Spinal cord (tissue), 10 donors: Measurements from ENCODE around the gene STOX2. TPM values are rescaled to one million over a fixed set of nuclear protein-coding genes. Genes with fewer than 3 reads are reported as not detected.

Experiments
- DNase-seq, 6 donors: peaks; one replicate each; pipeline versions ENCODE4 v3.0.0 to v3.0.0-alpha.2; 2013 to 2015; ENCODE audit warnings: low spot score in 6 of 6, low read depth in 4 of 6
- H3K27ac ChIP-seq: one replicate; pipeline ENCODE4 v1.5.1; 2013; ENCODE audit warnings: low read depth, low read length, control low read depth
- H3K27me3 ChIP-seq: one replicate; pipeline ENCODE4 v1.6.1; 2013; ENCODE audit warnings: low read length; ENCODE audit not compliant: control insufficient read depth, insufficient read depth
- H3K36me3 ChIP-seq: one replicate; pipeline ENCODE4 v1.6.1; 2013; ENCODE audit warnings: low read length; ENCODE audit not compliant: control insufficient read depth, insufficient read depth
- H3K4me1 ChIP-seq: one replicate; pipeline ENCODE4 v1.6.1; 2013; ENCODE audit warnings: low read length; ENCODE audit not compliant: control insufficient read depth, insufficient read depth
- H3K4me3 ChIP-seq: one replicate; pipeline ENCODE4 v1.5.1; 2013; ENCODE audit warnings: low read depth, low read length, control low read depth
- H3K9me3 ChIP-seq: one replicate; pipeline ENCODE4 v1.6.1; 2013; ENCODE audit warnings: low read length; ENCODE audit not compliant: control insufficient read depth, insufficient read depth
- WGBS: methylation state at CpG from one replicate; pipeline ENCODE4 v1.1.5; 2013; ENCODE audit warnings: missing lambda C conversion rate; ENCODE audit not compliant: insufficient coverage; 5-methylcytosine and 5-hydroxymethylcytosine counted together
- polyA plus RNA-seq, 2 donors: library from polyadenylated mRNA; unstranded; fragments of 120-200 nt; gene quantifications; one replicate each; pipeline ENCODE4 v1.2.1, GENCODE V29; 2013; ENCODE audit not compliant: insufficient read length in 2 of 2
- total RNA-seq, 2 donors: library from RNA; depleted of rRNA in 1 of 2; stranded (reverse); fragments of 120-200 nt in 1 of 2; fragments of >200 nt in 1 of 2; gene quantifications; one replicate each; pipeline versions ENCODE4 v1.2.3 to v1.2.4, GENCODE V29; 2013 to 2014
- donor health status: healthy.

Gene STOX2
- total and polyA plus RNA-seq, 4 donors: 25.9 to 38.7 (median 31.0) TPM

- no peaks in the 10 kb centered on the region for H3K4me1 ChIP-seq
- no peaks in the 10 kb centered on the region for H3K9me3 ChIP-seq
- no peaks in the 10 kb centered on the region for H3K36me3 ChIP-seq
- no peak overlapping the region for H3K27ac ChIP-seq
- H3K27me3 ChIP-seq: no peaks in the 10 kb centered on the region
- no peak for DNase-seq
- no peak overlapping the region for H3K4me3 ChIP-seq
- 86% methylated on average over 6 of the region's 9 CpGs for WGBS
These were observed 37.9 kb upstream of the STOX2 start for GRCh38 chr4:183867247-183867646.

GRCh38 chr4:183870997-183871396 is 34.1 kb upstream of the STOX2 start:
- peaks cover 4% of the 10 kb centered on the region for H3K4me1 ChIP-seq
- H3K27ac ChIP-seq: no peak overlapping the region
- no peaks in the 10 kb centered on the region for H3K9me3 ChIP-seq
- no peak overlapping the region for H3K4me3 ChIP-seq
- no peak for DNase-seq
- 90% methylated on average over 2 of the region's 3 CpGs for WGBS
- H3K36me3 ChIP-seq: no peaks in the 10 kb centered on the region
- no peaks in the 10 kb centered on the region for H3K27me3 ChIP-seq

- Histone ChIP-seq H3K4me3 (no peak overlapping the region), H3K27me3 (no peaks in the 10 kb centered on the region), H3K36me3 (no peaks in the 10 kb centered on the region), H3K9me3 (no peaks in the 10 kb centered on the region), H3K27ac (no peak overlapping the region), H3K4me1 (peaks cover 10% of the 10 kb centered on the region)
- no peak for DNase-seq
- no CpG with 5 or more reads among the region's 4 CpGs for WGBS
These were observed 33.5 kb upstream of the STOX2 start for GRCh38 chr4:183871581-183871980.

GRCh38 chr4:183872531-183872930 is 32.6 kb upstream of the STOX2 start:
- DNase-seq: no peak
- H3K27ac ChIP-seq: no peak overlapping the region

GRCh38 chr4:183873409-183874185 is 31.5 kb upstream of the STOX2 start:
- Histone ChIP-seq H3K36me3 (no peaks in the 10 kb centered on the region), H3K4me1 (peaks cover 12% of the 10 kb centered on the region), H3K27me3 (no peaks in the 10 kb centered on the region), H3K27ac (no peak overlapping the region), H3K4me3 (no peak overlapping the region), H3K9me3 (no peaks in the 10 kb centered on the region)
- peak in 1 of 6 donors; percentile 82 for DNase-seq
- WGBS: 75% methylated on average over 4 of the region's 7 CpGs

More at GRCh38 chr4:183872531-183872930, 32.6 kb upstream of the STOX2 start:
- no peaks in the 10 kb centered on the region for H3K27me3 ChIP-seq
- no peak overlapping the region for H3K4me3 ChIP-seq
- H3K4me1 ChIP-seq: peaks cover 12% of the 10 kb centered on the region
- no peaks in the 10 kb centered on the region for H3K9me3 ChIP-seq
- no CpG with 5 or more reads among the region's 5 CpGs for WGBS
- H3K36me3 ChIP-seq: no peaks in the 10 kb centered on the region

DNA sequence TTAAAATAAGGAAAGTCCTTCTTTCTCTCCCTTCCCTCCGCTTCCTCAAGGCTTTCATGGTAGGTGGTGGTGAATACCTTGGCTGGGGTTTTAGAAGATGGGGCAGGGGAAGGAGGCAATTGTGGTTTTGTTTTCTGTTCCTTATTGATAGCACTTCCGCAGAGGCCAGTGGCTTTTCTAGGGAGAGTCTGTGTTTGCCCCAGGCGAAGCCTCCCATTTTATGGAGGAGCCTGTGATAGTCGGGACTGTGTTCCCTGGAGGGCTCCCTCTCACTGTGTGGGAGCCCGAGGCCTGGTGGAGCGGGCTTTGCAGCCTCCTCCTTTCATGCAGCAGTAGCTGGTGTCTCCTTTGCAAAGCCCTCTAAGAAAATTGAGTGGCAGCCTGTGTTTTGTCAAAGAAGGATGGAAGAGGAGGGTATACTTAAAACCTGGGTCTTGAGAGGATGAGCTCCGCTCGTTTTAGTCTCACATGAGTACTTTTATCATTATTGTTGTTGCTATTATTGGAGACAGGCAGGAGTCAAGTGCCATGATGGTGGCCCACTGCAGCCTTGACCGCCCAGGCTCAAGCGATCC is 29.8 kb upstream of the STOX2 start:
- no peak for DNase-seq
- no peaks in the 10 kb centered on the region for H3K36me3 ChIP-seq
- H3K9me3 ChIP-seq: no peaks in the 10 kb centered on the region
- no peak overlapping the region for H3K4me3 ChIP-seq
- no peaks in the 10 kb centered on the region for H3K27me3 ChIP-seq
- 89% methylated on average over 8 of the region's 10 CpGs for WGBS
- no peak overlapping the region for H3K27ac ChIP-seq
- peaks cover 12% of the 10 kb centered on the region for H3K4me1 ChIP-seq

- Histone ChIP-seq H3K9me3 (no peaks in the 10 kb centered on the region), H3K4me1 (peaks cover 12% of the 10 kb centered on the region), H3K27me3 (no peaks in the 10 kb centered on the region), H3K36me3 (no peaks in the 10 kb centered on the region), H3K27ac (peak overlapping the region; percentile 49), H3K4me3 (peak overlapping the region; percentile 24)
- WGBS: 31% methylated on average over 18 of the region's 18 CpGs
- peak; percentile 41 to 95 (median 76) for DNase-seq
These were observed 28.7 kb upstream of the STOX2 start for GRCh38 chr4:183876268-183876934.

DNA sequence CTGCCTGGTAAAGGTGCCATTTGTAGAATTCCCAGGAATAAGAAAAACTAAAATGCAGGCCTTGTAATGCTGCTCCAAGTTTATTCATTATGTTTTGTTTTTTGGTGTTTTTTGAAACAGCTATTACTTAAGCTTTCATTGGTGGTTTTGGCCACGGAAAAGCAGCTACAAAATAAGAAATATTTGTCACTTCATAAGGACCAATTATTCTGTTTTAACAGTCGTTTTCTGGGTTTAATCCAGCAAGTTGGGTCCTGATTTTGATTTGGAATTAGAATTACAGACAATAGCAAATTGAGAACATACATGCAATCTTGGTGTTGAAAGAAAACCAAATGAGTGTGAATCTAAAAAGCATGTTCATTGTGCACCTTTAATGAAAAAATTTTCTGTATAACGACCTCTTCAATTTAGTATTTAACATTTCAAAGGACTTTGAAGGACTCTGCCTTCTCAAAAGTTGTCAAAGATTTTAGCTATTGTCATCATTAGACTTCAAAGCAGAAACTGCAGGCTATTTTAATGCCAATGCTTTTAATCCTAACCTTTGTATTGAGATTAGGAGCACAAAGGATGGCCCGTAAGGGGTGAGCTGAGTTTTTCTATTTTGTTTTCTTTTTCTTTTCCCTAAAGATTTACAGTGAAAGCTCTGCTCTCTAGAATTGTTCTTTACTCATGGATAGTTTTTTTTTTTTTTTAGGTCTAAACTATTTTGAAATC is 26.7 kb upstream of the STOX2 start:
- Histone ChIP-seq H3K27me3 (no peaks in the 10 kb centered on the region), H3K4me1 (peaks cover 12% of the 10 kb centered on the region), H3K27ac (no peak overlapping the region), H3K9me3 (no peaks in the 10 kb centered on the region), H3K4me3 (no peak overlapping the region), H3K36me3 (no peaks in the 10 kb centered on the region)
- no peak for DNase-seq
- WGBS: no CpG with 5 or more reads among the region's 4 CpGs

DNA sequence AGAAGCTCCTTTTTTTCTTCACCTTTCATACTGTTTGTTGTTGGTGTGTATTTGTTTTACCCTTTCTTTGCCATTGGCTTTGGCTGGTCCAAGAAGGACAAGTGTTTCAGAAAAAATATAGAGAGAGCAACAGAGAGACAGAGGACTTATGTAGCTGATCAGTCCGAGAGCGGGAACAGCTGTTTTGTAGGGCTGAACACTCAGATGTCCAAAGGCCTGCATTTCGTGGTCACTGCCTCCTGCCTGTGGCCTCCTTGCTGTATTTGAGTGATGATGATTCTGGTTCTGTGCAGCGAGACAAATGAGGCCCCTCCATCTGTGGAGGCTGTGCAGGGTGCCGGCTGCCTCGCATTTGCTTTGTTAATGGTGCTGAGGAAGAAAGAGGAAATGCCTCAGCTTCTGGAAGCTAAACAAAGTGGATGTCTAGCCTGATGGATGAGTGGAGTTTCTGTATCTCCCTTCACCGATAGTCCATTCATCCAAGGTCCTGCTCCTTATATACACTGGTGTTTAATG is 19.8 kb upstream of the STOX2 start:
- no peaks in the 10 kb centered on the region for H3K9me3 ChIP-seq

More for the DNA sequence above, 19.8 kb upstream of the STOX2 start:
- H3K36me3 ChIP-seq: no peaks in the 10 kb centered on the region
- WGBS: 42% methylated on average over 6 of the region's 7 CpGs
- no peak for DNase-seq
- H3K27me3 ChIP-seq: no peaks in the 10 kb centered on the region
- H3K27ac ChIP-seq: no peak overlapping the region
- H3K4me3 ChIP-seq: no peak overlapping the region
- peaks cover 10% of the 10 kb centered on the region for H3K4me1 ChIP-seq
